ENCODE results near the gene CIRBP.

Gene CIRBP

GRCh38 chr19:1295169-1296012 lies 26.3 kb downstream of the CIRBP start:
- DNase-seq (ENCODE audit: low read depth): no peak
- no peak for TF ChIP-seq CTCF (IDR thresholded peaks at IDR 0.05; ENCODE audit: control insufficient read depth, insufficient read depth, low read depth, low read length, missing control alignments)
- no peak overlapping the region for H3K4me3 ChIP-seq (ENCODE audit: control insufficient read depth, low read depth, low read length)

DNA sequence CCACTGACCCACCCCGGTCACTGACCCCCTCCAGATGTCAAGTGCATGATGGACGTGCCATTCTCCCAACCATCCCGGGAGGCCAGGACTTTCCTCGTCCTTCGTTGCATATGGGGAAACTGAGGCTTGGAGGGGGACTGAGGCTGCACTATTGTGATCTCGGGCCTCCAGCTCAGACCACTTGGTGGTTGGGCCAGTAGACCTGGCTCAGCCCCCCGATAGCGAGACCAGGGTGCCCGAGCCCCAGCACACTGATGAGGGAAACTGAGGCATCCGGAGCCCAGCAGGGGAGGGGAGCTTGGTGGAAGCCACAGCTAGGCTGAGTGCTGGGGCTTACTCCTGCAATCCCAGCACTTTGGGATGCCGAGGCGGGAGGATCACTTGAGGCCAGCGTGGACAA lies 26.9 kb downstream of the CIRBP start:
- no peak overlapping the region for H3K4me3 ChIP-seq (ENCODE audit: control insufficient read depth, low read depth, low read length)
- TF ChIP-seq CTCF (IDR thresholded peaks at IDR 0.05; ENCODE audit: control insufficient read depth, insufficient read depth, low read depth, low read length, missing control alignments): no peak
- DNase-seq (ENCODE audit: low read depth): no peak

DNA sequence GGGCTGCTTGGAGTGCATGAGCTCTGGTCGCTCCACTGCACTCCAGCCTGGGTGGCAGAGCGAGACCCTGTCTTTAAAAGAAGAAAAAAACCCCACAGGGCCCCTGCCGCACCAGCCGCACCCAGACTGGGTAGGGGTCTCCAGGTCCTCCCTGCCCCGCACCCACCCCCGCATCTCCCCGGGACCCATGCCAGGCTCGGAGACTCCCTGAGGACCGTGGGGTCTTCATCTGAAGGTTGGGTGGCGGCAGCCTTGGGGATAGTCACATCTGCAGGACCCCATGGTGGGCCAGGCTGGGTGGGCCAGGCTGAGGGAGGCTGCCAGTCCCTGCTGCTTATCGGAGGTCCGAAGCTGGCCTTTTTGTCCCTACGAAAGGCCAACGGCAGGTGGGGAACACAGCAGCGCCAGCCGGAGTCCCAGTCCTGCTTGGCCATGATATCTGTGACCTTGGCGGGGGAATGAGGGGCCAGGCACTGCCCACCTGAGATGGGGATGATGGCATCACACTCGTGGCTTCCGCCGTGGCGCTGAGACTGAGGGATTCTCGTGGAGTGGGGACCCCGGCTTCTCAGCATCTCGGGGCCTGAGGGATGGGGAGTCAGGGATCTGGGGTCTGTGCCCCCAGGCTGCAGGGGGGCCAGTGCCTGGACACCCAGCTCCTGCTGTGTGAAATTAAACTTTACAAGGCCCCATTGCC lies 27.6 kb downstream of the CIRBP start:
- TF ChIP-seq CTCF (IDR thresholded peaks at IDR 0.05; ENCODE audit: control insufficient read depth, insufficient read depth, low read depth, low read length, missing control alignments): no peak
- H3K4me3 ChIP-seq (ENCODE audit: control insufficient read depth, low read depth, low read length): no peak overlapping the region
- no peak for DNase-seq (ENCODE audit: low read depth)

GRCh38 chr19:1298235-1298634 lies 29.1 kb downstream of the CIRBP start:
- DNase-seq (ENCODE audit: low read depth): no peak
- TF ChIP-seq CTCF (IDR thresholded peaks at IDR 0.05; ENCODE audit: control insufficient read depth, insufficient read depth, low read depth, low read length, missing control alignments): no peak
- H3K4me3 ChIP-seq (ENCODE audit: control insufficient read depth, low read depth, low read length): no peak overlapping the region

DNA sequence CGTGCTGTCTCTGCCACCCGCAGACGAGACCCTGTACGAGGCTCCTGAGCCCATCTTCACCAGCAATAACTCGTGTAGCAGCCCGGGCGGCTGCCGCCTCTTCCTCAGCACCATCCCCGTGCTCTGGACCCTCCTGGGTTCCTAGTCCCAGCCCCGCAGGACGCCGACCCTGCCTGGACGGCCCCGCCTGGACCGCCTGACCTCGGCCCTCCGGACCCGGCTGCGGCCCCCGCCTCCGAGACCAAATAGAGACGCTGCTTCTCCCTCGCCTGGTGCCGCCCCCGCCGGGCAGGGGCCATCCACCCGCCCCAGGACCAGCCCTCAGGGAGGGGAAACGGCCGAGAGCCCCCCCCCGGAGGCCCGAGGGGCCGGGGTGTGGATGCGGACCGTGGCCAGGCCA lies 30.7 kb downstream of the CIRBP start:
- TF ChIP-seq CTCF (IDR thresholded peaks at IDR 0.05; ENCODE audit: control insufficient read depth, insufficient read depth, low read depth, low read length, missing control alignments): no peak
- no peak for DNase-seq (ENCODE audit: low read depth)
- no peak overlapping the region for H3K4me3 ChIP-seq (ENCODE audit: control insufficient read depth, low read depth, low read length)

- no peak for TF ChIP-seq CTCF (IDR thresholded peaks at IDR 0.05; ENCODE audit: control insufficient read depth, insufficient read depth, low read depth, low read length, missing control alignments)
- DNase-seq (ENCODE audit: low read depth): no peak
- H3K4me3 ChIP-seq (ENCODE audit: control insufficient read depth, low read depth, low read length): no peak overlapping the region
These were observed 31.8 kb downstream of the CIRBP start for GRCh38 chr19:1300744-1301490.
